Fibroblast of villous mesenchyme (primary cell): Measurements from ENCODE around the gene GSG1L. TPM values are rescaled to one million over a fixed set of nuclear protein-coding genes. Genes with fewer than 3 reads are reported as not detected.
"Not testable (repeated sequence)": the region's sequence is repeated elsewhere in the genome, so short reads cannot be mapped to it uniquely, and the experiment has no call there.

Experiments
- DNase-seq: peaks from one replicate; pipeline ENCODE4 v3.0.0-alpha.2; 2010; ENCODE audit warnings: low read depth
- H3K4me3 ChIP-seq: 2 replicates; pipeline ENCODE4 v1.5.1; 2011; ENCODE audit warnings: low read depth, mild to moderate bottlenecking, low read length
- total RNA-seq: library from RNA; depleted of rRNA; stranded (reverse); fragments of >200 nt; gene quantifications from 2 replicates; pipeline ENCODE4 v1.2.3, GENCODE V29; 2012
- TF ChIP-seq, protein P1 (sequence below): IDR thresholded peaks from 2 replicates; pipeline ENCODE4 v1.5.1; 2012; ENCODE audit warnings: low read depth, mild to moderate bottlenecking, low read length; ENCODE audit not compliant: insufficient read depth

The GSG1L gene
- total RNA-seq, 1 donor, result not detected

DNA sequence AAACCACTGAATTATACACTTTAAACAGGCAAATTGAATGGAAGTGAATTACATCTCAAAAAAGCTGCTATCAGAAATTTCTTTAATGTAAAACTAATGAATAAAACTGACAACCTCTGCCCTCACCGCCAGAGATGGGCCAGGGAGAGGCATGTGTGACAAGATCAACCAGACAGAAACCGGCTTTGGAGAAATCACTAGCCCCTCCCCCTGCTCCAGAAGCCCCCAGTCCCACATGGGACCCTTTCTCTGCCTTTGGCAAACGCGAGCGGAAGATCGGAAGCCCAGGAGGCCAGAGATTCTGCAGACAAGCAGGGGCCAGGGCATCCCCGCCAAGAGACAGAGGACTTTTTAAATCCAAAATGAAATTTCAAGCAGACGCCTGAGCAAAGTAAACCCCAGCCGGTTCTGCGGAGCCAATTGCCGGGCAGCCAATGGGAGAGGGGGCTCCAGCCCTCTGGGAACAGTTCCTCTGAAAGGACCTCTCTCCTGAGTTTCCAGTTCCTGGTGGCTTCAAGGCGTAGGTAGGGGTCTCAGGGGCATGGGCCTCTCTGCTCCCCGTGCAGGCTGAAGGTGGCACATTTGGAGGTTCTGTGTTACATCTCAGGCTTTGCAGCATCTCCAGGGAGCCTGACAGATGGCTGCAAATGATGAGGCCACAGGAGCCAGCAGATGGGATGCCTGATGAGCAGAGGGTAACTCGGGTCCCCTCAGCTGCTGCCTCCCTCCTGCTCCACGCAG lies 118.1 kb downstream of the GSG1L start:
- DNase-seq, result no peak
- H3K4me3 ChIP-seq, result no peak overlapping the region
- TF ChIP-seq, protein P1, sequence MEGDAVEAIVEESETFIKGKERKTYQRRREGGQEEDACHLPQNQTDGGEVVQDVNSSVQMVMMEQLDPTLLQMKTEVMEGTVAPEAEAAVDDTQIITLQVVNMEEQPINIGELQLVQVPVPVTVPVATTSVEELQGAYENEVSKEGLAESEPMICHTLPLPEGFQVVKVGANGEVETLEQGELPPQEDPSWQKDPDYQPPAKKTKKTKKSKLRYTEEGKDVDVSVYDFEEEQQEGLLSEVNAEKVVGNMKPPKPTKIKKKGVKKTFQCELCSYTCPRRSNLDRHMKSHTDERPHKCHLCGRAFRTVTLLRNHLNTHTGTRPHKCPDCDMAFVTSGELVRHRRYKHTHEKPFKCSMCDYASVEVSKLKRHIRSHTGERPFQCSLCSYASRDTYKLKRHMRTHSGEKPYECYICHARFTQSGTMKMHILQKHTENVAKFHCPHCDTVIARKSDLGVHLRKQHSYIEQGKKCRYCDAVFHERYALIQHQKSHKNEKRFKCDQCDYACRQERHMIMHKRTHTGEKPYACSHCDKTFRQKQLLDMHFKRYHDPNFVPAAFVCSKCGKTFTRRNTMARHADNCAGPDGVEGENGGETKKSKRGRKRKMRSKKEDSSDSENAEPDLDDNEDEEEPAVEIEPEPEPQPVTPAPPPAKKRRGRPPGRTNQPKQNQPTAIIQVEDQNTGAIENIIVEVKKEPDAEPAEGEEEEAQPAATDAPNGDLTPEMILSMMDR, result no peak

GRCh38 chr16:27943766-27944165 lies 119.7 kb downstream of the GSG1L start:
- TF ChIP-seq, protein P1, result no peak
- DNase-seq, result no peak
- no peak overlapping the region for H3K4me3 ChIP-seq

DNA sequence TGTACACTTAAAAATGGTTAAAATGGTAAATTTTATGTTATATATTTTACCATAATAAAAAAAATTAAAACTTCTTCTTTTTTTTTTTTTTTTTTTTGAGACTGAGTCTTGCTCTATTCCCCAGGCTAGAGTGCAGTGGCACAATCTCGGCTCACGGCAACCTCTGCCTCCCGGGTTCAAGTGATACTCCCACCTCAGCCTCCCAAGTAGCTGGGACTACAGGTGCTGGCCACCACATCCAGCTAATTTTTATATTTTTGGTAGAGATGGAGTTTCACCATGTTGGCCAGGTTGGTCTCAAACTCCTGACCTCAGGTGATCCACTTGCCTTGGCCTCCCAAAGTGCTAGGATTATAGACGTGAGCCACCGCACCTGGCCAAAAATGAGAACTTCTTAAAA lies 121.4 kb downstream of the GSG1L start:
- not testable (repeated sequence) for H3K4me3 ChIP-seq, DNase-seq

DNA sequence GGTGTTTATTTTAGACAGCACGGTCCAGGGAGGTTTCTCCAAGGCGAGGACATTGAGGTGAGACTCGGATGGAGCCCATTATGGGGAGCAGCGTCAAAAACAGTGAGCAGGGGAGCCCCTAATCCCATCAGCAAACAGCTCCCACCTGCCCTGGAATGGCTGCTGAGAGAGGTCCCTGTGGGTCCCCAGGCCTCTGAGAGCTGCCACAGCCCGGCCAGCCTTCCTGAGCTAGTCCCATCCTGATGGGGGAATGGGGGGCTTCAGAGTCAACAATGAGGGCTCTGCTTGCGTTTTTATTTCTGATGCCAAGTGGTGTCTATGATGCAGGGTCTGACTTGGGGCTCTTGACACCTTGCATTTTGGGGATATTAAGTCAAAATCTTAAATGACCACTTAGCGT lies 128.4 kb downstream of the GSG1L start:
- no peak for DNase-seq
- TF ChIP-seq, protein P1, result no peak
- no peak overlapping the region for H3K4me3 ChIP-seq

DNA sequence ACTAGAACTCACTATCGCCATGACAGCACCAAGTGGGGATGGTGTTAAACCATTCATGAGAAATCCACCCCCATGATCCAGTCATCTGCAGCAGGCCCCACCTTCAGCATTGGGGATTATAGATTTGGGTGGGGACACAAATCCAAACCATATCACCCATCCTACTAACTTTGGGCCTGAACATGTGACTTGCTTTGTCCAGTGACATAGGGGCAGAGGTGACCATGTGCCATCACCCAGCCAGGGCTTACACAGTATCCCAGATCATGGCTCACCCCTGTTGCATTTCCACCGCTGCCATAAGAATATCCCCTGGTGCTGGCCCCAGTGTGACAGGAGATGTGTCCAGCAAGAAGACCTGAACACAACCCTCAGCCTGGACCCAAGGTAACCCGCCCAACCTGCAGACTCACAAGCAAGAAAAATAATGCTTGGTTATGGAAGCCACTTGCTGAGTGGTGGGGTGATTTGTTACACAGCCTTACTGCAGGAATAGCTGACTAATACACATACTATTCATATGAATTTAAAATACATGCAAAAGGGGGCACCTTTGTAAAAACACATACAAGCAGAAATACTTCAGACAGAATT lies 130.9 kb downstream of the GSG1L start:
- no peak for DNase-seq
- H3K4me3 ChIP-seq, result no peak overlapping the region
- TF ChIP-seq, protein P1, result no peak

DNA sequence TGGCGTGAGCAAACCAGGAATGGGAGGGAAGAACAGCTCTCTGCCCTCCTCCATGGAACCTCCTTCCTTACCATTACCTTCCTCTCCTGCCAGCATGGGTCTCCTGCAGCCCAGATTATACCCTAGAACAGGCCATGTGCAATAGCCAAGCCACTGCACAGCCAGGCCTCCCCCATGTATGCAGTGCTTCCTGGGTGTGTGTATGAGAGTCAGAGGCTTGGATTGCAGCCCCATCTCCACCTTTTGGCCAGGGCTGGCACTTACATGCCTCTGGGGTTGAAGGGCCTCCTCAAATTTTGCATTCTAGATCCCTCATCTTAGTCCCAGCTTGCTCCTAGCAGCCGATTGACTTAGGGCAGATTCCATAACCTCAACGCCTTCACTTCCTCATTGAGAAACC lies 133.7 kb downstream of the GSG1L start:
- no peak overlapping the region for H3K4me3 ChIP-seq
- TF ChIP-seq, protein P1, result no peak
- no peak for DNase-seq

DNA sequence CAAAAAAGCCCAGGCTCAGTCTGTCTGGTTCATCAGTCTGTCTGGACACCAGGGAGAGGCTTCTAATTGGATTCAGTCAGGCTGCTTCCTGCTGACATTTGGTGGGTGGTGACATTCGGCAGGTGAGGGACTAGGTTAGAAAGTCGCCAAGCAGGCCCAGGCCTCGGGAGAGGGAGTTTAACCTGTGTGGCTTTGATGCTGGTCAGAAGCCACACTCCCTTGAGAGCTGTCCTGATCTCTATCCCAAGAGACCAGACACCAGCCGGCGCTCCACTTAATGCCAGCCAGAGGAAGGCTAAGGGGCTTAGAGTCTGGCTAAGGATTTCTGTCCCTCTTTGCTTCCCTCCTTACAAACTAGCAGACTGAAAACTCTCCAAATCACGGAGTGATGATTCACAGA lies 135.0 kb downstream of the GSG1L start:
- no peak for DNase-seq
- TF ChIP-seq, protein P1, result no peak
- no peak overlapping the region for H3K4me3 ChIP-seq
